ENCODE measurements around the gene OSTM1. TPM values are rescaled to one million over a fixed set of nuclear protein-coding genes. Genes with fewer than 3 reads are reported as not detected.

The OSTM1 gene
- total RNA-seq, 2 experiments from 2014 or later = 16.3 to 20.9 TPM

DNA sequence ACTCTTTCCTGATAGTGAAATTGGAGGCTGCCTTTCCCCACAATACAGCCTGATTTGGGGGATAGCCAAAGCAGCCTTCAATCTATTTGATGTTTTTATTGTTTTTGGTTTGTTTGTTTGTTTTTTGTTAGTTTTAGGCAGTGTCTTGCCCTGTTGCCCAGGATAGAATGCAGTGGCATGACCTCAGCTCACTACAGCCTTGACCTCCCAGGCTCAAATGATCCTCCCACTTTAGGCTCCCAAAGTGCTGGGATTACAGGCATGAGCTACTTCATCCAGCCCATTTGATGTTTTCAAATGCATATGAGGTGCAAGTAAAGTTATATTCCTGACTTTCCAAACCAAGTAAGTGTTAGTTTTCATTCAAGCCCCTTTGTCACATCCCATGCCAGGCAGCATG lies 75.2 kb downstream of the OSTM1 start:
- Histone ChIP-seq H3K9me3 (ENCODE audit: control insufficient read depth in 1 of 2, insufficient read depth in 1 of 2, low read length in 2 of 2) (no peaks in the 10 kb centered on the region), H3K4me3 (ENCODE audit: low read length) (no peak overlapping the region), H3K27ac (ENCODE audit: low read depth in 1 of 2, low read length in 2 of 2) (no peak overlapping the region), H3K36me3 (ENCODE audit: insufficient read depth, low read length) (no peaks in the 10 kb centered on the region), H3K4me1 (ENCODE audit: insufficient read depth, low read length) (no peaks in the 10 kb centered on the region), H3K27me3 (ENCODE audit: control insufficient read depth in 1 of 2, insufficient read depth in 2 of 2, low read length in 2 of 2) (no peaks in the 10 kb centered on the region)
- Mint-ChIP-seq H3K4me1 (ENCODE audit: low read depth) (no peaks in the 10 kb centered on the region), H3K36me3 (ENCODE audit: low read depth) (no peaks in the 10 kb centered on the region), H3K27me3 (no peaks in the 10 kb centered on the region), H3K27ac (no peak overlapping the region), H3K9me3 (no peaks in the 10 kb centered on the region), H3K4me3 (no peak overlapping the region)
- TF ChIP-seq, protein P1, sequence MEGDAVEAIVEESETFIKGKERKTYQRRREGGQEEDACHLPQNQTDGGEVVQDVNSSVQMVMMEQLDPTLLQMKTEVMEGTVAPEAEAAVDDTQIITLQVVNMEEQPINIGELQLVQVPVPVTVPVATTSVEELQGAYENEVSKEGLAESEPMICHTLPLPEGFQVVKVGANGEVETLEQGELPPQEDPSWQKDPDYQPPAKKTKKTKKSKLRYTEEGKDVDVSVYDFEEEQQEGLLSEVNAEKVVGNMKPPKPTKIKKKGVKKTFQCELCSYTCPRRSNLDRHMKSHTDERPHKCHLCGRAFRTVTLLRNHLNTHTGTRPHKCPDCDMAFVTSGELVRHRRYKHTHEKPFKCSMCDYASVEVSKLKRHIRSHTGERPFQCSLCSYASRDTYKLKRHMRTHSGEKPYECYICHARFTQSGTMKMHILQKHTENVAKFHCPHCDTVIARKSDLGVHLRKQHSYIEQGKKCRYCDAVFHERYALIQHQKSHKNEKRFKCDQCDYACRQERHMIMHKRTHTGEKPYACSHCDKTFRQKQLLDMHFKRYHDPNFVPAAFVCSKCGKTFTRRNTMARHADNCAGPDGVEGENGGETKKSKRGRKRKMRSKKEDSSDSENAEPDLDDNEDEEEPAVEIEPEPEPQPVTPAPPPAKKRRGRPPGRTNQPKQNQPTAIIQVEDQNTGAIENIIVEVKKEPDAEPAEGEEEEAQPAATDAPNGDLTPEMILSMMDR (IDR thresholded peaks at IDR 0.05) = no peak
- intact Hi-C loops (cut with DNase I, micrococcal nuclease) = no loop called here
- no peak for DNase-seq
- ATAC-seq (ENCODE audit: poor library complexity) = no peak
- ChIA-PET POLR2A (no interaction called here), CTCF (no interaction called here)

DNA sequence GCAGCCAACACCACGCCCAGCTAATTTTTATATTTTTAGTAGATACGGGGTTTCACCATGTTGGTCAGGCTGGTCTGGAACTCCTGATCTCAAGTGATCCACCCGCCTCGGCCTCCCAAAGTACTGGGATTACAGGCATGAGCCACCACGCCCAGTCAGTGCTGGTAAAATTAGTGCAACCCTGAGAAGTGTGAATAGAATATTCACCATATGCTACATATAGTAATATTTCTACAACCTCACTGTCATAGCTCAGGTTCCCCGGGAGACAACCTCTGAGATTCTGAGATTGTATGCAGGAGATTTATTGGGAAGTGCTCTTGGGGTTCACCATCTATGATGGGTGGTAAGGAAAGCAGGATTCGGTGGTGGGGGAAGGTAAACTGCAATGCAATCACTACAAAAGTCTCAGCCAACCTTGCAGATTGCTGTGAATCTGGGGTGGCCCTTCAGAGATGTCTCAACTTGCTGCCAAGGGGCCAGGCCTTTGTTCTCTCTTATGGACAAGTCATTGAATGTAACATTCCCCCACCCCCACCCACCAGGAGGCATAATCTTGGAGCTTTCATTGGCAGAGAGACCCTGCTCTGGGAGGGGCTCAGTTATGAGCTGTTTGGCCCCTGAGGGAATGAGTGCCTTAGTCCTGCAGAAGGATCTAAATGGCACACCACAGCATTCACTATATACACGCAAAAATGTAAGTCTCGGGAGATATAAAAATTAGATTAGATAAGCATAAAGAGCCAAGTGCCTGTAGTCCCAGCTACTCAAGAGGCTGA lies 82.6 kb downstream of the OSTM1 start:
- no peak for ATAC-seq (ENCODE audit: poor library complexity)
- POLR2A ChIA-PET = no interaction called here
- Mint-ChIP-seq H3K4me1 (ENCODE audit: low read depth) (no peaks in the 10 kb centered on the region), H3K36me3 (ENCODE audit: low read depth) (no peaks in the 10 kb centered on the region), H3K4me3 (no peak overlapping the region), H3K27ac (no peak overlapping the region), H3K27me3 (no peaks in the 10 kb centered on the region), H3K9me3 (no peaks in the 10 kb centered on the region)
- H3K27me3 ChIP-seq (ENCODE audit: control insufficient read depth in 1 of 2, insufficient read depth in 2 of 2, low read length in 2 of 2) = no peaks in the 10 kb centered on the region
- no peaks in the 10 kb centered on the region for H3K36me3 ChIP-seq (ENCODE audit: insufficient read depth, low read length)
- no peaks in the 10 kb centered on the region for H3K9me3 ChIP-seq (ENCODE audit: control insufficient read depth in 1 of 2, insufficient read depth in 1 of 2, low read length in 2 of 2)
- H3K4me3 ChIP-seq (ENCODE audit: low read length) = no peak overlapping the region
- intact Hi-C loops (cut with DNase I, micrococcal nuclease) = no loop called here
- no peak overlapping the region for H3K27ac ChIP-seq (ENCODE audit: low read depth in 1 of 2, low read length in 2 of 2)
- no peaks in the 10 kb centered on the region for H3K4me1 ChIP-seq (ENCODE audit: insufficient read depth, low read length)
- no peak for DNase-seq
- TF ChIP-seq, protein P1 (IDR thresholded peaks at IDR 0.05) = no peak
- CTCF ChIA-PET = no interaction called here

Other genes with a start within 250 kb of the OSTM1 start
- 10 to 100 TPM; 80.3 to 86.7 TPM for gene SEC63, start 116.5 kb downstream of the OSTM1 start, total RNA-seq
- not detected for gene NR2E1, start 91.3 kb upstream of the OSTM1 start, total RNA-seq
- 10 to 100 TPM; 39.8 to 40.8 TPM for gene SNX3, start 186.3 kb upstream of the OSTM1 start, total RNA-seq
- gene AFG1L, start 220.3 kb upstream of the OSTM1 start, total RNA-seq = 1 to 10 TPM; 3.0 to 3.9 TPM

Measured in CD4-positive, alpha-beta T cell (primary cell).